Stromal cell of bone marrow (primary cell): ENCODE results near the gene RYR2.
"Not testable (repeated sequence)": the region's sequence is repeated elsewhere in the genome, so short reads cannot be mapped to it uniquely, and the experiment has no call there.

ENCODE experiments used
- DNase-seq: peaks from one replicate; pipeline ENCODE4 v3.0.0-alpha.2; 2012; ENCODE audit warnings: low read depth

The RYR2 gene

DNA sequence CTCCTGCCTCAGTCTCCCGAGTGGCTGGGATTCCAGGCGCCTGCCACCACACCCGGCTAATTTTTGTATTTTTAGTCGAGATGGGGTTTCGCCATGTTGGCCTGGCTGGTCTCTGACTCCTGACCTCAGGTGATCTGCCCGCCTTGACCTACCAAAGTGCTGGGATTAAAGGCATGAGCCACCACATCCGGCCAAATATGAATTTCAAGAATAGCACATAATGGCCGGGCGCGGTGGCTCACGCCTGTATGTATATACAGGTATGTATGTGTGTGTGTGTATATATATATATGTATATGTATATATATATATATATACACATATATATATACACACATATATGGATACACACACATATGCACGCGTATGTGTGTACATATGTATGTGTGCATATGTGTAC lies 753.6 kb downstream of the RYR2 start:
- no peak for DNase-seq

DNA sequence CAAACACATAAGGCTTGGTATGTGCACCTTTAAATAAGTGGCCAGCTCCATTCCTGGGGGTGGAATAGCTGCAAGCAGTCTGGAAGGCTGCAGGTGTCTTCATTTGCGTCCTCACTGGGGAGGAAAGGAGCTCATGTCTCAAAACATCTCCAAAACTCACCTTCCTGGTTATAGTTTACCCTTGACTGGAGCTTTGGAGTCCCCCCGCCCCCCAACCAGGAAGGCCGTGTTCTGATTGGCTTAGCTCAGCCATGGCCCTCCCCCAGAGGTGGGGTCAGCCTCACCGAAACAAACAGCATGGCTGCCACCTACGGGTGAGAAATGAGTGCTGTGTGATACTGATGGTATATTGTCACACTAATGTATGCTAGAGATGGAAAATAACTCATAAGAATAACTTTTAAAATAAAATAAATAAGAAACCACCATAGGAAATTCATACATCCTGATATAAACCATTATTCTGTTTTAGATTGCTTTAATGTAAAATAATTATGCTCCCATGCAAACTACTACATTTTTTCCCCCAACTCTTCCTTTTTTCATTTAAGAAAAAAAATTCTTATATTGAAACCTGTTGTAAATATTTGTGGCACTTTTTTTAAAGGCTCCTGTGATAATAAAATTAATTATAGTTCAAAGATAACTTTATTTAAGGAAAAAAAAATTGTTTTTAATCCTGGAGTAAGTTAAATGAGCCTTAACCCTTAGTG lies 757.9 kb downstream of the RYR2 start:
- no peak for DNase-seq

- DNase-seq = no peak
Measured at GRCh38 chr1:237804516-237804915, 762.5 kb downstream of the RYR2 start.

GRCh38 chr1:237809099-237809498 lies 767.1 kb downstream of the RYR2 start:
- DNase-seq = no peak

DNA sequence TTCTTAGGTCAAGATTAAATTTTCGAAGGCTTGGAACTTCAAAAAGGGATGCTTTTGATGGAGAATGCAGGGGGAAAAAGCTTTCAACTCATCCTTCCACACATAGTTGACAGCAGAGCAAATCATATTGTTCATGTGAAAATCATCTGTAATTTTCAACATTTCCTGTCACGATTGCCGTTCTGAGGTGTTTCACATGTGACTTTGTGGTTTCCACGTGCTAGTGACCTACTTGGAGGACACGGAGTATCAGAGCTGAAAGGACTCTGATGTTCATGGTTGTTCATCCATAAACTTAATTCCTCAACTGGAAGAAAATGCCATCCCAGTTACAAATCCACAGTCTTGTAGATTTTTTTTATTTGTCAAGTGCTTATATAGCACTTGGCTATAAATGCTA lies 769.6 kb downstream of the RYR2 start:
- no peak for DNase-seq

DNA sequence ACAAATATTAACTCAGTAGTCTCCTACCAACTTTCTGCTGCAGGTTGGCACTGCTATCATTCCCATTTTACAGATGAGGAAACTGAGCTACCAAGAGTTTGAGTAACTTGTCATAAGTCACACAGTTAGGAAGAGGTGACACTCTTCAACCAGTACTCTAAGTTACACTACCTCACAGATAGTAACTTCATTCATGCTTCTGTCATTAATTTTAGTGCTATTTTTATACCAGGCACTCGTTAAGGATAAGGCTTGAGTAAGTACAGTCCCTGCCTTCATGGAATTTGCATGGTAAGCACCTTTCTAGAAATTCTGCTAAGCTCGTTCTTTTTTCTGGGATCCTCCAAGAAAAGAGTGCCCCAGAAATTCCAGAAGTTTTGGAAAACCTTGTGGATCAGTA lies 770.1 kb downstream of the RYR2 start:
- no peak for DNase-seq

GRCh38 chr1:237814319-237814924 lies 772.4 kb downstream of the RYR2 start:
- no peak for DNase-seq

DNA sequence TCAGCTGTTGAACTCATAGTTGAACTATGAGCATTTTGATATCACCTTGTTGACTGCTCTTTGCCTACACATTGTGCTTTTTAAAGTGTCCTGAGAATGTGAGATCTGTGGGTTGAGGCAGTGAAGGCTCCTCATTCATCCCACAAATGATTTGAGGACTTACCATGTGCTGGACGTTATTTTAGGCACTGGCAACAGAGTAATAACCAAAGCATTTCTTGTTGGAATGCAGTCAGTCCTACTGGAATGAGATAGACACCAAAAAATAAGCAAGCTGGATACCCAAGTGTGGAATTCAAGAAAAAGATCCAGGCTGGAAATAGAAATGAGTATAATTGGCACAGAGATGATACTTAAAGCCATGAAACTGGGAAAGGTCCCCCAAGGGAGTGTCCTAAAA lies 775.3 kb downstream of the RYR2 start:
- DNase-seq = peak; percentile 13

GRCh38 chr1:237820634-237821033 lies 778.6 kb downstream of the RYR2 start:
- DNase-seq = not testable (repeated sequence)

DNA sequence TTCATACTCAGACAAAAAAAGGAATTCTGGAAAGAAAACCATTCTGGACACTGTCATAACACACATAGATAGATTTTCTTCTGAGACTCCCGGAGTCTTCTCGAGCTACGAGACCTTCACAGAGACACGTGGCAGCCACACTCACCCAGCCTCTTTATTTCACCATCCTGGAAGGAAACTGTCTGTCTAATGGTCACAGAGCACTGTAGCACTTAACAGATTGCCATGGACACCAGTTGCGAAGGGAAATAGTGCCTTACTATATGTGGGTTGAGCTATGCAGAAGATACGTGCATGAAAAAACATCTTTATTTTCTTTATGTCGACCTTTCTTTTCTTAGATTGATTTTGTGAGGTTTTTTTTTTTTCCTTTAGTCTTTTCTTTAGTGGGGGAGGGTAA lies 790.9 kb downstream of the RYR2 start:
- DNase-seq = no peak

DNA sequence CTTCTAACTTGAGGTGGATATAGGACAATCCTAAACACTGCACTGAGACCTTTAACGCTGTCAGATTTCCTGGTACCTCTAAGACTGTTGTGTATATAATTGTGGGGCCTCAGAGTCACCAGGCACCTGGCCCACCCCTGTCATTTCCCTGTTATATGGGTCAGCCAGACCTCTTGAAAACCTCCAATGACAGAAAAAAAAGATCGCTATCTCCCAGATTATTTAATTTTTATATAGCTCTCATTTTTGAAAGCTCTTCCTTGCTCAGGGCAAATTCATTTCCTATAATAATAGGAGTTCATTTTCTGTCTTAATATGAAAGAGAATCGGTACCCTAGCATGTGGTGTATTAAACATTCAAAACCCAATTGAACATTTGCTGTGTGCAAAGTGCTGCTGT lies 792.1 kb downstream of the RYR2 start:
- DNase-seq = no peak

- no peak for DNase-seq
Measured at GRCh38 chr1:237834461-237834860, 792.5 kb downstream of the RYR2 start.

- DNase-seq = no peak
Measured at GRCh38 chr1:237838320-237838719, 796.3 kb downstream of the RYR2 start.

DNA sequence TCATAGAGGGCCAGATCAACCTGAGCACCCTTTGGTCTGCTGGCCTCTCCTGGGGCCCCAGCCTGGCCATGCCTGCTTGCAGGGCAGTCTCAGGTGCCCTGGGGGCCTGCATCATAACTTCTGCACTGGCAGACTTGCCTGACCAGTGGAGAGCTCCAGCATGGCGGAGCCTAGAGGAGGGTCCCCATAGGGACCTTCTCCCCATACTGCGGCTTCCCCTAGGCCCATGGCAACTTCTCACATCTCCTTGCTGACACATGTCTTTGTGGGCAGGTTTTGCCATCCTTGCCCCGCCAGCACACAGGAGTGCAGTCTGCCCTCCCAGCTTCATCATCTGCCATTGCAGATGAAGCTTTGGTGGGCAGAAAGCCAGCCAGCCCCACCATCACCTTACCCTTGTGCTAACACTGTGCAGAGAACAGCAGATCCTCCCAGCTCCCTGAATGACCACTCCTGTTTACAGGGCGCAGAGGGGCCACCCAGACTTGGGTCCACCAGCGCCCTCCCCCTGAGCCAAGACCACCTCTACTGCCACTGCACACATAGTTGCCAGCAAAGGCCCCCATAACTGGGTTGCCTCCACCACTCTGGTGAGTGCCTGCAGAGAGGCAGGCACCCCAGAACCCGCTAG lies 797.0 kb downstream of the RYR2 start:
- DNase-seq = no peak

GRCh38 chr1:237841485-237841884 lies 799.5 kb downstream of the RYR2 start:
- no peak for DNase-seq

DNA sequence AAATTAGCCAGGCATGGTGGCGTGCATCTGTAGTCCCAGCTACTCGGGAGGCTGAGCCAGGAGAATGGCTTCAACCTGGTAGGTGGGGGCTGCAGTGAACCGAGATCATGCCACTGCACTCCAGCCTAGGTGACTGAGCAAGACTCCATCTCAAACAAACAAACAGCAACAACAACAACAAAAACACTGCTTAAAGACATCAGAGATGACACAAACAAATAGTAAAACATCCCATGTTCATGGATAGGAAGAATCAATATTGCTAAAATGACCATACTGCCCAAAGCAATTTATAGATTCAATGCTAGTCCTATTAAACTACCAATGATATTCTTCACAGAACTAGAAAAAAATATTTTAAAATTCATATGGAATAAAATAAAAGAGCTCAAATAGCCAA lies 801.5 kb downstream of the RYR2 start:
- DNase-seq = not testable (repeated sequence)

- peak; percentile 27 for DNase-seq
Measured at GRCh38 chr1:237851210-237851845, 809.3 kb downstream of the RYR2 start.

DNA sequence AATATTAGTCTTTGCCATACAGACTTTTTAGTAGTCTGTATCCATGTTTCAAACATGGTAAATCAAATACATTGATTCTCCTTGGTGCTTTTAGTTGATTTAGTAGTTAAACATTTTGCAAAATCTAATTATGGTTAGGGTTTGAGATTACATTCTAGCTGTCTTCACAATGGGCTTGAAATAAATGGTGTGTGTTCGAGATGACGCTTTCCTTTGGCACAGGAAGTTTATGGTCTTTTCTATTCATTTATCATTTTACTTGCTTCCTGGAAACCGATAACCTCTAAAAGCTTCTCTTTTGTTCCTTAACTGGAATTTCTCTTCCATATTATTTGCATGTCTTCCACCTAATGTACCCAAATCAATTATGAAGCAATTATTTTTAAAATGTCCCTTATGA lies 810.4 kb downstream of the RYR2 start:
- DNase-seq = no peak

DNA sequence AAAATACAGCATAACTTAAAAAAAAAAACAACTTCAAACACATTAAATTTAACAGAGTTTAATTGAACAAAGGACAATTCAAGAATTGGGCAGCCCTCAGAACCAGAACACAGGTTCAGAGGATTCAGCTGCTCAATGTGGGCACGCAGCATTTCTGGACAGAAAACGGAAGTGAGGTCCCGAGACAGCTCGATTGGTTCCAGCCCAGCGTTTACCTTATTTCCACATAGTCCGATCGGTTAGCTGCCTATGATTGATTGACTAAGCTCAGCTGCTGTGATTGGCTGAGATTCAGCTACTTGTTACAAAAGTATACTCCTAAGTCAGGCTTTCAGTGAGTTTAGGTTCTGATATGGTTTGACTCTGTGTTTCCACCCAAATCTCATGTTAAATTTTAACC lies 815.5 kb downstream of the RYR2 start:
- DNase-seq = no peak

DNA sequence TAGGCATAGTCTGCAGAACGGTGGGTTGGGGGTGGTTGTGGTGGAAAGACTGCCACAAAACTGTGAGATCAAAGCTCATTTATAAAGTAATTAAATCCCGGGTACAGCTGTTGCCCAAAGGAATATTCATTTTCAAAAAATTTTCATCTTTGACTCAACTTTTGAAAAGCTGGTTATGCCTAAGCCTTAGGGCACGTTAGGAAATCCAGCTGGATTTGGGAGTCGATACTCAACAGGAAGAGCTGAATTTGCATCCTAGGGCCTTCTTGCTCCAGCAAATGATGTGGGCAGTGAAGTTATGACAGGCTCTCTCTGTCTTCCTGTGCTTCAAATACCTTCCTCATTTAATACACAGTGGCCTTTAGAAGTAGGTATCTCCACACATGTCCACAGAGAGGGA lies 817.0 kb downstream of the RYR2 start:
- DNase-seq = no peak

DNA sequence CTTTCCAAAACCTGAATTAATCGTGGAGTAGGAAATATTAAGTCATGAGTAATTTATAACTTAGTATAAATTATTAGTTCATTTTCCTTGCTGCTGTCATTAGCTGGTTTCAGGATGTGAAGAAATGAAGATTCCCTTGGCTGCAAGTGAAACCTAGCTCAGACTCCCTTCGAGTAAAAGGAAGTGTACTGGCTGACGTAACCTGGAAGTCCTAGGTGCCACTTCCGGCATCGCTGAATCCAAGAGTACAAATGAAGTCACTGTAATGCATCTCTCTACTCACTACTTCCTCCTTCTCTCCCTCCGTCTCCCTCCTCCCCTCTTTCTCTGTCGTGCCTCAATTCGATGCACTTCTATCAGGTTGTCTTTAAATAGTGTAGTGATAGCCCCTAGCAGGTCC lies 820.0 kb downstream of the RYR2 start:
- DNase-seq = no peak

GRCh38 chr1:237863234-237863633 lies 821.2 kb downstream of the RYR2 start:
- DNase-seq = no peak
